Measurements from ENCODE around the gene CSGALNACT2.

The CSGALNACT2 gene

DNA sequence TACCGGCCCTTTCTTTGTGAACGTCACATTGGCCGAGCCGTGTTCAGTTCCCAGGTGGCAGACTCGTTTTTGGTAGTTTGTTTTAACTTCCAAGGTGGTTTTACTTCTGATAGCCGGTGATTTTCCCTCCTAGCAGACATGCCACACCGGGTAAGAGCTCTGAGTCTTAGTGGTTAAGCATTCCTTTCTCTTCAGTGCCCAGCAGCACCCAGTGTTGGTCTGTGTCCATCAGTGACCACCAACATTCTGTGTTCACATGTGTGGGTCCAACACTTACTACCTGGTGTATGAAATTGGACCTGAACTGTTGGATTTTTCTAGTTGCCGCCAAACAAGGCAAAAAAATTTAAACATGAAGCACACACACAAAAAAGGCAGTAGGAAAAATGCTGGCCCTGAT, 9.9 kb upstream of the CSGALNACT2 start:
- POLR2A ChIA-PET, result no interaction called here
- DNase-seq, result no peak
- no peak overlapping the region for H3K27ac ChIP-seq (ENCODE audit: insufficient read depth in 1 of 2, low read depth in 1 of 2, low read length in 2 of 2, poor library complexity in 1 of 2, severe bottlenecking in 2 of 2)
- no peaks in the 10 kb centered on the region for H3K9me3 ChIP-seq (ENCODE audit: control extremely low read depth in 1 of 5, control insufficient read depth in 4 of 5, insufficient read depth in 2 of 5, low read depth in 1 of 5, low read length in 4 of 5)
- WGBS (ENCODE audit: insufficient coverage), result 92% methylated on average over 7 of the region's 8 CpGs
- no peaks in the 10 kb centered on the region for H3K36me3 ChIP-seq (ENCODE audit: control insufficient read depth in 4 of 4, insufficient read depth in 4 of 4, low read length in 3 of 4)
- no peaks in the 10 kb centered on the region for H3K27me3 ChIP-seq (replicated peaks in 2 of 5; ENCODE audit: control insufficient read depth in 4 of 5, insufficient read depth in 5 of 5, low read length in 4 of 5)
- no peak overlapping the region for H3K4me3 ChIP-seq (ENCODE audit: control insufficient read depth in 1 of 7, extremely low read depth in 1 of 7, insufficient read depth in 4 of 7, low read depth in 2 of 7, low read length in 6 of 7)
- CTCF ChIA-PET, result no interaction called here
- peaks cover 5 to 78% (median 46%) of the 10 kb centered on the region in 4 experiments for H3K4me1 ChIP-seq (ENCODE audit: control extremely low read depth in 1 of 4, control insufficient read depth in 4 of 4, insufficient read depth in 4 of 4, low read length in 3 of 4)

GRCh38 chr10:43128958-43129706, 9.1 kb upstream of the CSGALNACT2 start:
- peak; percentile 84 to 97 (median 95) for DNase-seq
- H3K36me3 ChIP-seq (ENCODE audit: control insufficient read depth in 4 of 4, insufficient read depth in 4 of 4, low read length in 3 of 4), result no peaks in the 10 kb centered on the region
- WGBS (ENCODE audit: insufficient coverage), result 0% methylated on average over 2 of the region's 6 CpGs
- H3K27me3 ChIP-seq (replicated peaks in 2 of 5; ENCODE audit: control insufficient read depth in 4 of 5, insufficient read depth in 5 of 5, low read length in 4 of 5), result no peaks in the 10 kb centered on the region
- peaks cover 5 to 78% (median 43%) of the 10 kb centered on the region in 4 experiments for H3K4me1 ChIP-seq (ENCODE audit: control extremely low read depth in 1 of 4, control insufficient read depth in 4 of 4, insufficient read depth in 4 of 4, low read length in 3 of 4)
- POLR2A ChIA-PET, result interaction anchor here (0.6 to 2.6 kb wide), 4 partner anchors 8 to 36 kb away, joined by 3 to 17 read pairs (median 4); partner anchors contain the start of gene CSGALNACT2
- peak overlapping the region in 3 of 7 experiments; percentile 23 to 49 (median 31) for H3K4me3 ChIP-seq (ENCODE audit: control insufficient read depth in 1 of 7, extremely low read depth in 1 of 7, insufficient read depth in 4 of 7, low read depth in 2 of 7, low read length in 6 of 7)
- peak overlapping the region; percentile 55 to 77 for H3K27ac ChIP-seq (ENCODE audit: insufficient read depth in 1 of 2, low read depth in 1 of 2, low read length in 2 of 2, poor library complexity in 1 of 2, severe bottlenecking in 2 of 2)
- no peaks in the 10 kb centered on the region for H3K9me3 ChIP-seq (ENCODE audit: control extremely low read depth in 1 of 5, control insufficient read depth in 4 of 5, insufficient read depth in 2 of 5, low read depth in 1 of 5, low read length in 4 of 5)
- CTCF ChIA-PET, result interaction anchor here (0.8 to 2.7 kb wide), 6 partner anchors 8 to 72 kb away, joined by 3 to 16 read pairs (median 4); partner anchors contain the start of gene CSGALNACT2

DNA sequence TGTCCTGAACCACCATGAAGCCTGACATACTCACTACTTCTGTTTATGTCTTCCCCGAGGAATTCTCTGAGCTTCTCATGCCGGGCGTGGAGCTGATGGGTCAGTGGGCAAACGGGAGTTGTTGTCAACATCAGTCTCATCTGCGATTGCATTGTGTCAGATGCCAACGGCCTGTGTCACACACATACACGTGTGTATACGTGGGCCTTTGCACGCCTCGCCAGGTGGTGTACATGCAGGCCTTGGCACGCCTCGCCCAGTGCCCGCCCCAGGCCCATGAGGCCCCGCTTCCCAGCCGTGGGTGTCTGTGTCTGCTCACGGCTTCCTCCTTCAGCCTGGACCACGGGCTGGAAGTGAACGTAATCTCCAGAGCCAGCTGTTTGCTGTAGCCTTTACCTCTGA, 7.5 kb upstream of the CSGALNACT2 start:
- Histone ChIP-seq H3K36me3 (ENCODE audit: control insufficient read depth in 4 of 4, insufficient read depth in 4 of 4, low read length in 3 of 4) (no peaks in the 10 kb centered on the region), H3K27ac (ENCODE audit: insufficient read depth in 1 of 2, low read depth in 1 of 2, low read length in 2 of 2, poor library complexity in 1 of 2, severe bottlenecking in 2 of 2) (no peak overlapping the region), H3K4me3 (ENCODE audit: control insufficient read depth in 1 of 7, extremely low read depth in 1 of 7, insufficient read depth in 4 of 7, low read depth in 2 of 7, low read length in 6 of 7) (no peak overlapping the region), H3K27me3 (replicated peaks in 2 of 5; ENCODE audit: control insufficient read depth in 4 of 5, insufficient read depth in 5 of 5, low read length in 4 of 5) (no peaks in the 10 kb centered on the region), H3K9me3 (ENCODE audit: control extremely low read depth in 1 of 5, control insufficient read depth in 4 of 5, insufficient read depth in 2 of 5, low read depth in 1 of 5, low read length in 4 of 5) (no peaks in the 10 kb centered on the region), H3K4me1 (ENCODE audit: control extremely low read depth in 1 of 4, control insufficient read depth in 4 of 4, insufficient read depth in 4 of 4, low read length in 3 of 4) (peaks cover 5 to 78% (median 43%) of the 10 kb centered on the region in 4 experiments)
- CTCF ChIA-PET, result interaction anchor here (1.8 to 2.7 kb wide), 3 partner anchors 8 to 13 kb away, joined by 6 to 16 read pairs (median 10); partner anchors contain the start of gene CSGALNACT2
- POLR2A ChIA-PET, result interaction anchor here (0.7 to 2.6 kb wide), 2 partner anchors 10 to 21 kb away, joined by 3 to 17 read pairs; no protein-coding TSS in a partner anchor
- peak in 2 of 3 donors; percentile 53 to 69 for DNase-seq
- WGBS (ENCODE audit: insufficient coverage), result 85% methylated on average over 18 of the region's 18 CpGs

DNA sequence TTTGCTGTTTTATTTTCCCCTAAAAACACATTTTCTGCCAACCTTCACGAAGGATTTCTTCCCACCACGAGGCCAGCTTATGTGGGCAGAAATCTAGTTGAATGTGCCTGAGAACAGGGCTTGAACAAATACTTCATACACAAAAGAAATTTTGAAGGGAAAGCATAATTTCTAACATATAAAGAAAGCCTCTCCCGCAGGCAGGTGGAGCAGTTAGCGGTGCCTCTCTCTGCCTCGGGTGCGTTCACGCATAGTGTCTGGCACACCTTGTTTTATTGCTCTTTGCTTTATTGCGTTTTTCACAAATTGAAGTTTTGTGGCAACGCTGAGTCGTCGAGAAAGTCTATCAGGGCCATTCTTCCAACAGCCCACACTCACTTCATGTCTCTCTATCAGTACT, 7.0 kb upstream of the CSGALNACT2 start:
- POLR2A ChIA-PET, result interaction anchor here (2.6 kb wide), 1 partner anchor 10 kb away, joined by 17 read pairs; no protein-coding TSS in a partner anchor
- WGBS (ENCODE audit: insufficient coverage), result 96% methylated on average over 8 of the region's 11 CpGs
- CTCF ChIA-PET, result interaction anchor here (2.7 kb wide), 1 partner anchor 10 kb away, joined by 16 read pairs; no protein-coding TSS in a partner anchor
- Histone ChIP-seq H3K4me1 (ENCODE audit: control extremely low read depth in 1 of 4, control insufficient read depth in 4 of 4, insufficient read depth in 4 of 4, low read length in 3 of 4) (peaks cover 5 to 79% (median 43%) of the 10 kb centered on the region in 4 experiments), H3K9me3 (ENCODE audit: control extremely low read depth in 1 of 5, control insufficient read depth in 4 of 5, insufficient read depth in 2 of 5, low read depth in 1 of 5, low read length in 4 of 5) (no peaks in the 10 kb centered on the region), H3K27me3 (replicated peaks in 2 of 5; ENCODE audit: control insufficient read depth in 4 of 5, insufficient read depth in 5 of 5, low read length in 4 of 5) (no peaks in the 10 kb centered on the region), H3K27ac (ENCODE audit: insufficient read depth in 1 of 2, low read depth in 1 of 2, low read length in 2 of 2, poor library complexity in 1 of 2, severe bottlenecking in 2 of 2) (no peak overlapping the region), H3K36me3 (ENCODE audit: control insufficient read depth in 4 of 4, insufficient read depth in 4 of 4, low read length in 3 of 4) (no peaks in the 10 kb centered on the region), H3K4me3 (ENCODE audit: control insufficient read depth in 1 of 7, extremely low read depth in 1 of 7, insufficient read depth in 4 of 7, low read depth in 2 of 7, low read length in 6 of 7) (no peak overlapping the region)
- no peak for DNase-seq

GRCh38 chr10:43131906-43132305, 6.3 kb upstream of the CSGALNACT2 start:
- POLR2A ChIA-PET, result no interaction called here
- CTCF ChIA-PET, result interaction anchor here (1.0 to 2.1 kb wide), 6 partner anchors 8 to 161 kb away, joined by 3 to 16 read pairs (median 3); no protein-coding TSS in a partner anchor
- no peak for DNase-seq
- 94% methylated on average over 6 of the region's 6 CpGs for WGBS (ENCODE audit: insufficient coverage)
- Histone ChIP-seq H3K27me3 (replicated peaks in 2 of 5; ENCODE audit: control insufficient read depth in 4 of 5, insufficient read depth in 5 of 5, low read length in 4 of 5) (no peaks in the 10 kb centered on the region), H3K4me1 (ENCODE audit: control extremely low read depth in 1 of 4, control insufficient read depth in 4 of 4, insufficient read depth in 4 of 4, low read length in 3 of 4) (peaks cover 5 to 76% (median 44%) of the 10 kb centered on the region in 4 experiments), H3K36me3 (ENCODE audit: control insufficient read depth in 4 of 4, insufficient read depth in 4 of 4, low read length in 3 of 4) (no peaks in the 10 kb centered on the region), H3K4me3 (ENCODE audit: control insufficient read depth in 1 of 7, extremely low read depth in 1 of 7, insufficient read depth in 4 of 7, low read depth in 2 of 7, low read length in 6 of 7) (no peak overlapping the region), H3K9me3 (ENCODE audit: control extremely low read depth in 1 of 5, control insufficient read depth in 4 of 5, insufficient read depth in 2 of 5, low read depth in 1 of 5, low read length in 4 of 5) (no peaks in the 10 kb centered on the region), H3K27ac (ENCODE audit: insufficient read depth in 1 of 2, low read depth in 1 of 2, low read length in 2 of 2, poor library complexity in 1 of 2, severe bottlenecking in 2 of 2) (no peak overlapping the region)

DNA sequence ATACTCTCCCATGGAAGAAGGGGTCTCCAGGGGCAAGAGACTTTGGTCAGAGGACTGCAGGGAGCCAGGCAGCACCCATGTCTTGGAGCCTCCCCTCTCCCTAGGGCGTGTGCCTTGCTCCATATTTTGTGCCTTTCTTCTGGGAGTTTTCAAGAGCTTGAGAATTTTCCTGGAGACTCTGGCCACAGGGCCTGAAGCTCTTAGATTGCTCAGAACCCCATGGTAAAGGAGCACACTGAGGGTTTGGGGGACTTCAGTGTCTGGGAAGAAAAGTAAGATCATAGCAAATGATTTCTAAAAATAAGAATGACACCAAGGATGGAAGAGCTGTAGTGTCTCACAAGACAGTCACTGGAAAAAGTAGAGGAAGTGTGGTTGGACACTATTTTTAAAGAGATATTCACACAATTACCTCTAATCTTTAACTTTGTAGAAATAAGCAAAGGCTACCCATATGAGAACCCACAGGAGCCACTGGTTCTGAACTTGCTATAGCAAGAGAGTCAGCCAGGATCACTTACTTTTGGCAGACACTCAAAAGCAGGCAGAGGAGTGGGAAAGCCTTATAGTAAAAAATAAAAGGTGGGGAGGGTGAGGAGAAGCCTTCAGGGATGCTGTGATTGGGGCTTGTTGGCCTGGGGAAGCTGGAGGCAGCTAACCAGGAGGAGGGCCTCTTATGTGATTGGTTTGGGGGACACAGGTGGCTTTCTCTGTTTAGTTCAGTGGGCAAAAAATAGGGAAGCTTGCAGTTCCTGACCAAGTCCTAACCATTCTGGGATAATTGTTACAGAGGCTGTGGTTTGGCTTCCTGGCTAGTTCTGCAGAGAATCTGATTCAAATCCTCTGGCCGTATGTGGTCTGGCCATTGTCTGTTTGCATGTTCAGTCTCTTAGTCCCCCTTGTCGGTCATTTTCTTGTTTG, 5.1 kb upstream of the CSGALNACT2 start:
- no peak overlapping the region for H3K27ac ChIP-seq (ENCODE audit: insufficient read depth in 1 of 2, low read depth in 1 of 2, low read length in 2 of 2, poor library complexity in 1 of 2, severe bottlenecking in 2 of 2)
- peaks cover 5 to 75% (median 45%) of the 10 kb centered on the region in 4 experiments for H3K4me1 ChIP-seq (ENCODE audit: control extremely low read depth in 1 of 4, control insufficient read depth in 4 of 4, insufficient read depth in 4 of 4, low read length in 3 of 4)
- no peaks in the 10 kb centered on the region for H3K36me3 ChIP-seq (ENCODE audit: control insufficient read depth in 4 of 4, insufficient read depth in 4 of 4, low read length in 3 of 4)
- H3K27me3 ChIP-seq (replicated peaks in 2 of 5; ENCODE audit: control insufficient read depth in 4 of 5, insufficient read depth in 5 of 5, low read length in 4 of 5), result no peaks in the 10 kb centered on the region
- WGBS (ENCODE audit: insufficient coverage), result 76% methylated on average over 2 of the region's 3 CpGs
- no peak overlapping the region for H3K4me3 ChIP-seq (ENCODE audit: control insufficient read depth in 1 of 7, extremely low read depth in 1 of 7, insufficient read depth in 4 of 7, low read depth in 2 of 7, low read length in 6 of 7)
- POLR2A ChIA-PET, result no interaction called here
- CTCF ChIA-PET, result interaction anchor here (1.0 to 2.1 kb wide), 8 partner anchors 9 to 160 kb away, joined by 3 to 16 read pairs (median 3); no protein-coding TSS in a partner anchor
- no peaks in the 10 kb centered on the region for H3K9me3 ChIP-seq (ENCODE audit: control extremely low read depth in 1 of 5, control insufficient read depth in 4 of 5, insufficient read depth in 2 of 5, low read depth in 1 of 5, low read length in 4 of 5)
- DNase-seq, result no peak

Data from common myeloid progenitor, CD34-positive (primary cell).